Stimulated activated CD4-positive, alpha-beta T cell treated with anti-CD3 and anti-CD28 coated beads, Interleukin-12 subunit alpha, Interleukin-12 subunit beta, amount 100 ng/mL, for 4 hours (primary cell): ENCODE data around the gene PLA2G2D.

Experiments used
- DNase-seq: peaks from one replicate; pipeline ENCODE4 v3.0.0-alpha.2; 2020

Gene PLA2G2D

DNA sequence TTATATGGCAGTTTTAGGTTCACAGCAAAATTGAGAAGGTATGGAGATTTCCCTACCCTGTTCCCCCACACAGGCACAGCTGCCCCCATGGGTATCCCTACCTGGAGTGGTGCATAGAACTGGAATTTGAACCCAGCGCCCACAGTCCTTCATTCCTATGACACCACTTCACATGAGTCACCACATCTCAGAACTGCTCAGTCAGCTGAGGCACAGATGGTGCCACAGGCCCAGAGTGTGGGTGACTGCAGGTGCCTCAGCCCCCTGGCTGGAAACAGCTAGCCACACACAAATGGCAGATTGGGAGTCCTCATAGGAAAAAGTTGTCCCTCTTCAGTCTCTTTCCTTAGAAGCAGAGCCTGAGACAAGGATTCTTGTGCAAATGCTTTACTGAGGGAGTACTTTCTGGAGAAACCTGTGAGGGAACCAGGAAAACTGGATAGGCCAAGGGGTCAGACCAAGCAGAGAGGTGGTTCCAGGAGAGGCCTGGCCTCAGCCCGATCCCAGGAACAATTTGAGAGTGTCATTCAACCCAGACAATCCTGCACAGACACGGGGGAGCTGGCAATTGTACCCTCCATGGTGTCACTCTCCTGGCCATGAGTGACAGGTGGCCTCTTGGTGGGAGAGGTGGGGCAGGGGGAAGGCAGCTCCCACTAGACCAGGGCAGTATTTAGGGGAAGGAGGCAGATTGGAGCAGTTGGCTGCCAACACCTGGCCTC lies 6.9 kb downstream of the PLA2G2D start:
- no peak for DNase-seq

DNA sequence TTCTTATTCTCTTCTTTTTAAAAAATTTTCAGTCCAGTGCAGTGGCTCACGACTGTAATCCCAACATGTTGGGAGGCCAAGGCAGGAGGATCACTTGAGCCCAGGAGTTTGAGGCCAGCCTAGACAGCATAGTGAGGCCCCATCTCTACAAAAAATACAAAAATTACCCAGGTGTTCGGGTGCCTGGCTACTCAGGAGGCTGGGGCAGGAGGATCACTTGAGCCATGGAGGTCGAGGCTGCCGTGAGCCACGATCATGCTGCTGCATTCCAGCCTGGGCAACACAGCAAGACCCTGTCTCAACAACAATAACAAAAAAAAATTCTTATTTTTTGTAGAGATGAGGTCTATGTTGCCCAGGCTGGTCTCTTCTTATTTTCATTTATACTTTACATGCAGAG lies 7.9 kb downstream of the PLA2G2D start:
- no peak for DNase-seq

DNA sequence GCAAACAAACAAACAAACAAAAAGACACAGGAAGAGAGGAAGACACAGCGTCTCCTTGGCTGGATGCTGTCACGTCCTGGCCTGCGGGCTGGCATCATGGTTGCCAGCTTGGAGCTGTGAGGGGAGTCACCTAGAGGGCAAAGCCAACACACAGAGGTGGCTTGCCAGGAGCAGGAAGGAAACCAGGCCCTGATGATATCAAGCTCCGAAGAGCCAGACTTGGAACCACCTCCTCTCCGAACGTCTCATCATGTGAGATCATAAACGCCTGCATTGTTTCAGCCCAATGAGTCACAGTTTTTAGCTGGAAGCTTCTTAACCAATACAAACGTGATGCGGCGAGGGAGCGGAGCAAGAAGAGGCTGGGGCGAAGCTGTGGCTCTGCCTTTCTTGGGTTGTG lies 8.7 kb downstream of the PLA2G2D start:
- no peak for DNase-seq

DNA sequence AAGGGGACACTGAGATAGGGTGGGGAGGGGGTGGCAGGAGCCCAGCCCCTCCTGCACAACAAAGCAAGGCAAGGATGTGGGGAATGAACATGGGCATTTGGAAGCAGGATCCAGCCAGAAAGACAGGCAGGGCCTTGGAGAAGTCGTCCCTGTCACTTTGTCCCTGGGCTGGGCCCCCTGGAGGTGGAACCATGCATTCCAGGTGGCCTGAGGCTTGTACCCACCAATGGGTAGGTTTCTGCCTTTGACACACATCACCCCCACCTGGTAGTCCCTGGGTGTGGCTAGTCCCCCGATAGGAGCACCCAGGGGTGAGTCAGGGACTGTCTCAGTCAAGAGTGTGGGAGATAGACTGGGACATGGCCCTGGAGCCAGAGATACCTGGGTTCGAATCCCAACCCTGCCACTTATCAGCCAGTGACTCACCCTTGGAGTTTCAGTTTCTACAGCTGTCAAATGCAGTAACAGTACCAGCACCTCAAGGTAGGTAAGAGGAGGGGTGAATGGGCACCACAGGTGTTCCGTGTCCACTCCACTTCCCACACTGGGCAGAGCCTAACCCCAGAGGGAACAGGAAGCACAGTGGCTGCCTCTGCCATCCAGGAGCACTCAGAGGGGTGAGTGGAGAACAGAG lies 10.0 kb downstream of the PLA2G2D start:
- no peak for DNase-seq

DNA sequence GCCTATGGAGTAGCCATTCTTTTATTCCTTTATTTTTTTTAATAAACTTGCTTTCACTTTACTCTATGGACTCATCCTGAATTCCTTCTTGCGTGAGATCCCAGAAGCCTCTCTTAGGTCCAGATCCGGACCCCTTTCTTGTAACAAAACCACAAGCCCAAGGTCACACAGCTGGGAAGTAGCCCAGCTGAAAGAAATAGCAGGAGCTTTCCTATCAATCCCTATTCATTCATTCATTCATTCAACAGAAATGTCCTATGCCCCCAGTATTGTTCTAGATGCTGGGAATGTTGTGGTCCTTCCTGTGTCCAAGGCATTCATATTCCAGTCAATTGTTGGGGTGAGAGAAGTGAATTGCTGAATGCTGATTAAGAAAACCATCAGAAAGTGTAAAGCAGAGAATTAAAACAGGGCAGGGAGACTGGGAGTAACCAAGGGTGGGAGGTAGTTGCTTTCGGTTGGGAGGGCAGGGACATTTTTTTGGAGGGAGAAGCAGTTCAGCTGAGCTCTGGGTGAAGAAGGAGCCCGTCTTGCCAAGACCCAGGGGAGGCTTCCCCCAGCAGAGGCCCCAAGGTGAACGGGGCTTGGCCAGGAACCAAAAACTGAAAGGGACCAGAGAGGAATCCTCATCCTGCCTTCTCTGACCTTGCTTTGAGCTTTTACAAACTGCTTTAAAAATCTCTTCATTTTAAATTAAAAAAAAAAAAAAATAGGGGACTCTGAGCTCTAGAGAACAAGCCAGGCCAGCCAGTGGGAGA lies 10.8 kb downstream of the PLA2G2D start:
- DNase-seq: no peak

DNA sequence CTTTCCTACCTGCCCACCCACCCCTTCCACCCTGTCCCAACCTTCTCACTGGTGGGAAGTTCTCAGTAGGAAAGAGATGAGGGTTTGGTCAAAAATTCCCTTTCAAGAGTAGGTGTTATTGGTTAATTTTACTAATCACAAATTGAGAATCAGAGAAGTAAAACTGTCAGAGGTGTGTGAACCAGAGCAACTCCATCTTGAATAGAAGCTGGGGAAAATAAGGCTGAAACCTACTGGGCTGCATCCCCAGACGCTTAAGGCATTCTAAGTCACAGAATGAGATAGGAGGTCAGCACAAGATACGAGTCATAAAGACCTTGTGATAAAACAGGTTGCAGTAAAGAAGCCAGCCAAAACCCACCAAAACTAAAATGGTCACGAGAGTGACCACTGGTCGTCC lies 11.5 kb downstream of the PLA2G2D start:
- no peak for DNase-seq

DNA sequence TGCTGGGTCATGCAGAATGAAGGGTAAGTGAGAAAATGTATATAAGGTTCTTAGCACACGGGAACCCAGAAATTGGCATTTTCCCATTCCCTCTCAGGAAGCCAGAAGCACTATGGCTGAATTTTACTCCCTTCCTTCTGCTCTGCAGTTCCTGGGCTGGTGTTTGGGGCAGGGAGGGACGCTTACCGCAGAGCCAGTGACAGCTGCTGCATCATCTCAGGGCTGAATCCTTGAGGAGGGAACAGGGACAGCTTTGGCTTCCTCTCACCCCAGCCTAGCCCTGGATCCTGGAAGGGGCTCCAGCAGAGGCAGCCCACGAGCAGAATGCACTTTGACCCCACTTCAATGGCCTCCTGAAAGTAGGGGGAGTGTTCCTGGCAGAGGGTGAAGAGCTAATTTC lies 12.0 kb downstream of the PLA2G2D start:
- no peak for DNase-seq

DNA sequence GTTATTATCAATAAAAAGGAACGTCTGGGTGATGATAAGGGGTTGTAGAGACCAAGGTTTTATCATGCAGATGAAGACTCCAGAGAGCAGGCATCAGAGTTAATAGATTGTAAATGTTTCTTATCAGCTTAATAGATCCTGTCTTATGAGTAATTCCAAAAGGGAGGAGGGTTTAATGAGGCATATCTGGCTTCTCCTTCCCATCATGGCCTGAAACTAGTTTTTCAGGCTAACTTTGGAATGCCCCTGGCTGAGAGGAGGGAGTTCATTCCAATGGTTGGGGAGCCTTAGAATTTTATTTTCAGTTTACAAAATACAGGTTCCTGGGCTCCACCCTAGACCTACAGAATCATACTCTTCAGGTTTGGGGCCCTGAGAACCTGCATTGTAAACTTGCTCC lies 13.5 kb downstream of the PLA2G2D start:
- DNase-seq: no peak

DNA sequence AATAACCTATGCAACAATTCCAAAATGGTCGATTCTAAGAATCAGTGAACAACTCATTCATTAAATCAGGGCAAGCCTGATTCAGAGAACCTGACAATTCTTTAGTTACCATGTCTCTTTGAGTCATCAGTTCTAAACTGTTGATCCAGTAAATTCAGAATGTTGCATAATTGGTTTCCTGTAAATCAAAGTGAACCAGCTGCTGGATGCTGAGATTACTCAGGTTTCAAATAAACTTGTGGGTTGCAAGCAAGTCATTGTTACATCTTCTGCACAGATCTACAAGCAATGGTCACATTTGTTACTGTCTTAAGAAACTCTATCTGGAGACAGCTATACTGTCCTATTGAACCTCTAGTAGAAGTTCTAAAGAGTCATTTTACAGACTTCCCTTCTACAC lies 16.5 kb downstream of the PLA2G2D start:
- no peak for DNase-seq

DNA sequence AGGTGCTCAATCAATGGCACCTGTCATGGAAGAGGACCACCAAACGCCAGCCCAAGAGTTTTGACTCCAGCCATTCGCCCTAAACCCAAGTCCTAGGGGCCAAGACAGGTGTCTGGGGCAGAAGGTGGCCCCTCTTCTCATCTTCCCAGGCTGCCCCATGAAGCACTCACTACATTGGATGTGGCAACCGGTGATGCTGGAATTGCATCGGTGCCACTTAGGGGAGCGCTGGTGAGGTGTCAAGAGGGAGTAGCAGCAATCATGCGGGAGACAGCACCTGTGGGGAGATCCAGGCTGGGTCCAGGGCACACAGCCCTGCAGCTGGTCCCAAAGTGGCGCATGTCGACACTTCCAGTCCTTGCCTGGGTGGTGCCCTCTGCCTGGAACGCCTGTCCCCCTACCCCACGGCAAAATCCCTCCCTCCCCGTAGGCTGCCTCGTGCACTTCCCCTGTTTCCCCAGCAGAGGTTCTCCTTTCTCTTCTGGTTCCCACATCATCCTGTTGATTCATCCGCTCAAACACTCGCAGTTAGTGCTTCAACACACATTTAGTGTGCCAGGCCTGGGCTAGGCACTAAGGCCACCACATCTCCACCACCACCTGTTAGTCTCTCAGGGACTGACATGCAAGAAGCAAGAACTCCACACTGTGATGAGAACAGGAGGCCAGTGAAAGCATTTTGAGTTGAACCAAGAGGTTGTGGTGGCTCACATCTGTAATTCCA lies 18.5 kb downstream of the PLA2G2D start:
- peak; percentile 4 for DNase-seq

DNA sequence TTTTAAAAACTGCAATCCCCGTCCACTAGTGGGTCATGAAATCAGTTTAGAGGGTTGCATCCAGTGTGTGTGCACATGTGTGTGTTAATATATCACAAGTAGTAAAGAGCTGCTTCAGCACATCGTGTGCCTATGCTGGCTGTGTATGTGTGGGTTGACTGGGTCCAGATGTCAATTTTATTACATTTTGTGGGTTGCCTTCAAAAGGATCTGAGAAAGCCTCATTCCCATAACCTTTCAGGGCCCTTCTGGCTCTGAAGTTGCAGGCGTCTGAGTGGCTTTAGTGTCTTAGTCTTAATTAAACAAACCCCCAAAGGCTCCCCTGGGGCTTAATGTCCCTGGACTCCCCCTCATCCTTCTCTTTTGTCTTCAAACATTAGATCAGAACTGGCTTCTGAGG lies 19.8 kb downstream of the PLA2G2D start:
- no peak for DNase-seq

DNA sequence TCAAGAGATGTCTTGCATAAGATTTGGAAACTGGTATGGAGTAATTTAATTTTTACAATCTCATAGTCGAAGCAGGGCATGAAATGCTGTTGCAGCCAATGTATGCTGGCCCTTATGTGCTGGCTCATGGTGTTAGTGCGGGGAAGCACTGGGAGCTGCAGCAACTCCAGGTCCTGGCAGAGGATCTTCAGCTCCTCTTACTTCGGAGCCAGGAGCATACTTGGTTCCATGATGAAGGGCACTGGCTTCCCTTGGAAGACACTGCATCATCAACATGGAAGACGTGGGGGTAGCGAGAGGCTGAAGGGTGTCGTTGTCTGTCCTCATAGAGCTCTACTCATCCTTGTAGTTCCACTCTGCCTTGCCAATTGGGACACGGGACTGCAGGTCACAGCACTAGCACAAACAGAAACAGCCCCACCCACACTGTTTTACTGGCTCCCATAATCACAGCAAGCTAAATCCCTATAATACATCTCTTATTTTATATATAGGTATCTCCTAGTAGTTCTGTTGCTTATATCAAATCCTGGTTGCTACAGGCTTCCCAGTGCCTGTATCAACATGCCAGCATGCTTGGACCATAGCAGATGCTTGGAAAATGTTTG lies 22.4 kb downstream of the PLA2G2D start:
- DNase-seq: no peak

DNA sequence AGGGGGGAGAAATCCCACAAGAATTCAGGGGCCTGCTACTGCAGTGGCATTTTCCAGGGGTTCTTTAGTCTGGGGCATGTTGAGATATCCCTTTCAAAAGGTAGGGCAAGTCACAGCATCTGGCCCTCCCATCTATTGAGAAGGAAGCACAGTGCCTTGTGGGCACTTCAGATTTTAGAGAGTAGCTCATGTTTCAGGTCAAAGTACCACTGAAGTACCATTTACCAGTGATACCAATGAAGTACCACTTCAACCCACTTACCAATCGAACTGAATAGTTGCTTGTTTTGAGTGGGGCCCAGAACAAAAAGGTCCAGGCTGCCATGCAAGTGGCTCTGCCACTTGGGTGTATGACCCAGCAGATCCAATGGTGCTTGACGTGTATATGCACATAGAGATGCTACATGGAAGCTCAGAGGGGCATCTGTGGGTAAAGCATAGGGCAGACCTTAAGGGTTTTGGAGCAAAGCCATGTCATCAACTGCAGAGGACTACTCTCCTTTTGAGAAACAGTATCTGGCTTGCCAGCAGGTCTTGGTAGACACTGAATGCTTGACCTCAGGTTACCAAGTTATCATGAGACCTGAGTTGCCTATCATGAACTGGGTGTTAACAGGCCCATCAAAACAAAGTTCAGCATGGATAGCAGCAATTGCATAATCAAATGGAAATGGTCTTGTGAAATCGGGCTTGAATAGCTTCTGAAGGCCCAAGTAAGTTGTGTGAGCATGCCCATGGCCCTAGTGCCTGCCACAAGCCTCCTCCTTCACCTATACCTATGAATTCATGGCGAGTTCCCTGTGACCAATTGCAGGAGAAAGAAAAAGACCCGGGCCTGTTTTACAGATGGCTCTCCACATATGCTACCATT lies 23.5 kb downstream of the PLA2G2D start:
- DNase-seq: no peak

DNA sequence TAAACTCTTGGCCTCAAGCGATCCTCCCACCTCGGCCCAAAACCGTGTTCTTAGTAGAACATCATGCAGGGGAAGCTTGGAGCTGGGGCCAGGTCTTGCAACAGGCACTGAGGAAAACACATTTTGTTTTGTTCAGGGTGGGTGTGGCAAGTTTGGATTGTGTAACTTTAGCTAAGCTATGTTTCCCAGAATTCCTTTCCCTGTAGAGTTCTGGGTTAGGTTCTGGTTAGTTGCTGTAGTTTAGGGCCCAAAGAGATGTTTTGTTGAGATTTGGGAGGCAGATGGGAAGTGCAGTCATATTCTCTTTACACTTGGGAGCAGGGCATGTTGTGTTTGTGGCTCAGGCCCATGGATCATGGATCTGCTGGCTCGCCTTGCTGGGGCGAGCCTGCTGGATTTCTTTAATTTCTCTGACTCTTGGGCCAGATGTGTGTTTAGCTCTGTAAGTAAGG lies 25.4 kb downstream of the PLA2G2D start:
- DNase-seq: no peak

DNA sequence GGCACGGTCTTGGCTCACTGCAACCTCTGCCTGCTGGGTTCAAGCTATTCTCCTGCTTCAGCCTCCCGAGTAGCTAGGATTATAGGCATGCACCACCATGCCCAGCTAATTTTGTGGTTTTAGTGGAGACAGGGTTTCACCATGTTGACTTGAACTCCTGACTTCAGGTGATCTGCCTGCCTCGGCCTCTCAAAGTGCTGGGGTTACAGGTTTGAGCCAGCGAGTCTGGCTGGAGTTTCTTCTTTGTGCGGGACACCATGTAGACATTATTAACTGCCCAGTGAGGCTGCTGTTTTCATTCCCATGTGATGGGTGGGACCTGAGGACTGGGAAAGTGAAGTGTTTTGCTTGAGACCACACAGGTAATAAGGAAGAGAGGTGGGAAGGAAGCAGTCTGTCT lies 26.0 kb downstream of the PLA2G2D start:
- DNase-seq: no peak

DNA sequence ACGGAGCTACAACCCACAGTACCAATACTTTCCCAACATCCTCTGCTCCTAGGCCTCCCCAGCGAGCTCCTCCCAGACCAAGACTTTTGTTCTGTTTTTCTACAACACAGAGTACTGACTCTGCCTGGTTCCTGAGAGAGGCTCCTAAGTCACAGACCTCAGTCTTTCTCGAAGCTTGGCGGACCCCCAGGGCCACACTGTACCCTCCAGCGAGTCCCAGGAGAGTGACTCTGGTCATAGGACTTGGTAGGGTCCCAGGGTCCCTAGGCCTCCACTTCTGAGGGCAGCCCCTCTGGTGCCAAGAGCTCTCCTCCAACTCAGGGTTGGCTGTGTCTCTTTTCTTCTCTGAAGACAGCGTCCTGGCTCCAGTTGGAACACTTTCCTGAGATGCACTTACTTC lies 28.7 kb downstream of the PLA2G2D start:
- no peak for DNase-seq

DNA sequence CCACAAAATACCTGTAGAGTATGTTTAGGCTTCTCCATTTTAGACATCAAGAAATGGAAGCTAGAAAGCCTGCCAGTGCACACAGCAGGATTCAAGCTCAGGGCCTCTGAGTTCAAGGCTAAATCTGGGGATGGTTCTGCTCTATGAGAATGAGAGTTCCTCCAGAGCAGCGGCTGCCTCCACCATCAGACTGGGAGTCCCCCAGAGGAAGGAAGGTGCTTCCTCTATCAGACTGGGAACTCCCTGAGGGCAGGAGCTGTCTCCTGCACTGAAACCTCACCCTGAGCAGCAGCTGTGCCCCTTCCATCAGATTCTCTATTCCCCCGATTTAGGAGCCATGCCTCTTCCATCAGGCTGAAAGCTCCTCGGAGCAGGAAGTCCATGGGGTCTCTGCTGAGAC lies 29.2 kb downstream of the PLA2G2D start:
- no peak for DNase-seq

DNA sequence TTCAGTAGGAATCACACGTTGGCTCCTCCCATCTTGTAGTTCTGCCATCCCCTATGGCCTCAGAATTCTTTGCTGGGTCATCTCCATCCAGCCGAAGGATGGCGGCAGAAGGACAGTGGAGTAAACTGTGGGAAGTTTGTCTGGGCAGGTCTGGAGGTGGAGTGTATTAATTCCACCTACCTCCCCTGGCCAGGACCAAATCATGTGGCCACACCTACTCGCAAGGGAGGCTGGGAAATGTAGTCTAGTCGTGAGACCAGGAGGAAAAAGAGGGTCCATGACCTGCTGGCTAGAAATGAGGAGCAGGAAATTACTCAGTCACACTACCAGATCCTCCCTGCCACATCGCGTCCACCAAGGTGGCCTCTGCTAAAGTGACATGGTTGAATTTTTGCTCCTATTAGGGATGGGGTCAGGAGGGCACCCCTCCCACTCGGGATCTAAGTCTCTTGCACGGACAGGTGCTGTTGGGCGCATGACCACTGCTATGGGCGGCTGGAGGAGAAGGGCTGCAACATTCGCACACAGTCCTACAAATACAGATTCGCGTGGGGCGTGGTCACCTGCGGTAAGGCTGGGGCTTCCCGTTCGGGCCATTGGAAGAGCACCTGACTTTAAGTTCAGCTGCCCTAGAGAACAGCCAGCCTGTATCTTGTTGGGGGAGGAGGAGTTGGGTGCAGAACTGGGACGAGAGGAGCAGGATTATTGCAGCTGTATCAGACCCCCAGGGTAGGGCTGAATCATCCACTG lies 29.8 kb downstream of the PLA2G2D start:
- DNase-seq: no peak

DNA sequence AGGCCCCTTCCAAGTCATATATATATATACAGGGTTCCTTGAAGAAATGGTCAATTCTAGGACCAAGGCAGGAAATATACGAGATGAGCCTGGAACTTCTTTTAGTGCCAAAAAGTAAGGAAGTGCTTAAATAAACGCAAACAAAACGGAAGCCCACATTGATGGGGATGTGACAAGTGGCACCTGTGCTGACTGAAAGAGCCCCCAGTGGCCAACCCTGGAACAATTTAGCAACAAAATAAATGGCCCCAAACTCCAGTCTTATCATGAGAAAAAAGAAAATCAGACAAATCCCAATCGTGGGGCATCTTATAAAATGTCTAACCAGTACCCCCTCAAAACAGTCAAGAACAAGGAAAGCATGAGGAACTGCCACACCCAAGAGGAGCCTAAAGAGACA lies 31.7 kb downstream of the PLA2G2D start:
- DNase-seq: no peak

DNA sequence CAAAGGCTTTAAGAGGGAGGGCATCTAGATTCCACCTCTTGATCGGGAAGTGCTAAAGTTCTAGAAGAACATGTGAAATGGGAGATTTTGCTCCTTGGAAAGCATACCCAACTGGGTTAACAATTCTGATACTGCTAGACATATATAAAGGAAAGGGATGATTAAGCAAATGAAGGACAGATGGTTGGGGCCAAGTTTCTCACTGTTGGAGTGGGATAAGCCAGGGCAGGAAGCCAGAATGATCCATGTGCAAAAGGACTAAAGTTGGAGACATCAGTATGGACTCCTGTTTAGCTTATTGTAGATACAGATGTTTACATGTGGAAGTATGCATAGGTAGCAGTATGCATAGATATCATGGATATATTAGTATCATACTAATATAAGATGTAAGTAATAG lies 32.5 kb downstream of the PLA2G2D start:
- no peak for DNase-seq
